ENCODE measurements around the gene PDE4B. TPM values are rescaled to one million over a fixed set of nuclear protein-coding genes. Genes with fewer than 3 reads are reported as not detected.

PDE4B gene
- polyA plus RNA-seq, 1 donor (not counting 4 experiments of a cell fraction or from before 2014, with no cell fraction given), result 0.29 TPM

DNA sequence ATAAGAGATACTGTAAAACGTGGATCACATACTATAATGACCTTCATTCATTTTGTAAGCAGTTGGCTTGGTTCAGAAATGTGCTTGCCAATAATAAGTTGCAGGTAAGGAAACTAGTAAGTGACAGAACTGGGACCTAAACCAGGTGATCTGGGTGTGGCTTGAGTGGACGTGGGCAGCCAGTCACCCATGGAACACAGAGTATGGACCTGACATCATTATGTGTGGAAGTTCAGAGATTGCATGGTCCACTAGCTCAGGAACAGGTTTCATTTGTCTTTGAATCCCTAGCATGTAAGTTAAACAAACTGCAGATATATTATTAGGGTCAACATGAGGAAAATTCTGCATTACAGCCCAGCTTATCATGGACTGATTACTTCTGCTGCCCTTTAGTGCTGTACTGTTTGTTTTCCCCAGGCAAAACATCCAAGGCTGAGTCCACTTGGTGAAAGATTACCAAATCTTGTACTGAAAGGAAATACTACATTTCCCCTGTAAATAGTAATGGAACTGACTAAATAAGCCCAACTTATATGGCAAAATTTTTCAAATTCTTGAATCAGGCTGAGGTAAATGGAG lies 414.0 kb downstream of the PDE4B start:
- DNase-seq (ENCODE audit: low read depth, low spot score) (no peak), FAIRE-seq (no peak)
- Histone ChIP-seq H3K9me3 (ENCODE audit: control insufficient read depth, low read depth, low read length) (no peaks in the 10 kb centered on the region), H3K36me3 (ENCODE audit: control insufficient read depth in 2 of 2, extremely low read depth in 1 of 2, insufficient read depth in 2 of 2, low read length in 2 of 2) (no peaks in the 10 kb centered on the region), H3K27me3 (ENCODE audit: control insufficient read depth, extremely low read depth, insufficient read depth, low read length) (no peaks in the 10 kb centered on the region), H3K4me3 (ENCODE audit: control insufficient read depth in 2 of 3, extremely low read depth in 1 of 3, insufficient read depth in 2 of 3, low read depth in 1 of 3, low read length in 3 of 3) (no peak overlapping the region), H3K4me1 (ENCODE audit: control insufficient read depth, extremely low read depth, insufficient read depth, low read length) (no peaks in the 10 kb centered on the region), H3K9ac (ENCODE audit: control insufficient read depth, extremely low read depth, insufficient read depth, low read length) (no peak overlapping the region), H3K79me2 (ENCODE audit: control insufficient read depth, insufficient read depth, low read length) (no peaks in the 10 kb centered on the region), H3K27ac (ENCODE audit: control insufficient read depth, insufficient read depth, low read length) (no peak overlapping the region), H4K20me1 (ENCODE audit: control insufficient read depth, extremely low read depth, insufficient read depth, low read length) (no peaks in the 10 kb centered on the region), H3K4me2 (ENCODE audit: control insufficient read depth, extremely low read depth, insufficient read depth, low read depth, low read length) (no peak overlapping the region), H3K9me1 (ENCODE audit: control insufficient read depth, extremely low read depth, insufficient read depth, low read length) (no peaks in the 10 kb centered on the region), H2AFZ (ENCODE audit: control insufficient read depth, low read length) (no peak overlapping the region)
- no peak for TF ChIP-seq EZH2 (IDR thresholded peaks at IDR 0.05; ENCODE audit: low read length)
- TF ChIP-seq, protein P1, sequence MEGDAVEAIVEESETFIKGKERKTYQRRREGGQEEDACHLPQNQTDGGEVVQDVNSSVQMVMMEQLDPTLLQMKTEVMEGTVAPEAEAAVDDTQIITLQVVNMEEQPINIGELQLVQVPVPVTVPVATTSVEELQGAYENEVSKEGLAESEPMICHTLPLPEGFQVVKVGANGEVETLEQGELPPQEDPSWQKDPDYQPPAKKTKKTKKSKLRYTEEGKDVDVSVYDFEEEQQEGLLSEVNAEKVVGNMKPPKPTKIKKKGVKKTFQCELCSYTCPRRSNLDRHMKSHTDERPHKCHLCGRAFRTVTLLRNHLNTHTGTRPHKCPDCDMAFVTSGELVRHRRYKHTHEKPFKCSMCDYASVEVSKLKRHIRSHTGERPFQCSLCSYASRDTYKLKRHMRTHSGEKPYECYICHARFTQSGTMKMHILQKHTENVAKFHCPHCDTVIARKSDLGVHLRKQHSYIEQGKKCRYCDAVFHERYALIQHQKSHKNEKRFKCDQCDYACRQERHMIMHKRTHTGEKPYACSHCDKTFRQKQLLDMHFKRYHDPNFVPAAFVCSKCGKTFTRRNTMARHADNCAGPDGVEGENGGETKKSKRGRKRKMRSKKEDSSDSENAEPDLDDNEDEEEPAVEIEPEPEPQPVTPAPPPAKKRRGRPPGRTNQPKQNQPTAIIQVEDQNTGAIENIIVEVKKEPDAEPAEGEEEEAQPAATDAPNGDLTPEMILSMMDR (optimal IDR thresholded peaks at IDR 0.05 in 1 of 3, IDR thresholded peaks at IDR 0.05 in 1 of 3, conservative IDR thresholded peaks at IDR 0.05 in 1 of 3; ENCODE audit: extremely low read depth in 1 of 3, insufficient read depth in 2 of 3, low read length in 3 of 3), result no peak
- dilution Hi-C loops (cut with MboI; ENCODE audit: extremely low pct_ligation_motif_present, low sequenced_read_pairs), result no loop called here

DNA sequence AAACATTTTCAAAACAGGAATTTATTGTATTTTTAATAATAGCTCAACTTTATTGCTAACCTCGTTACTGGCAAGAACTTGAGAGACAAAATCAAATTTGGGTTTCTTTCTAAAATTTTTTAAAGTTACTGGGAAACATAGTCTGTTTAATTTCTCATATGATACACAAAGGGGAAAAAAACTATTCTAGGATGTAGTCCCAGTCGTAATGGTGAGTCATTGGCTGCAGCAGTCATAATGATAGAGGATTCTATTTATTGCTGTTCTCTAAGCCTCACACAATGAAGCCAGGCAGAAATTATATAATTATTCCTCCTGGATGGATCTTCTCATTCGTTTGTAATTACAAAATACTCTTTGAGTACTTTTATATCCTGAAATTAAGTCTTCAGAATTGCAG lies 414.8 kb downstream of the PDE4B start:
- H3K79me2 ChIP-seq (ENCODE audit: control insufficient read depth, insufficient read depth, low read length), result no peaks in the 10 kb centered on the region
- no peaks in the 10 kb centered on the region for H3K9me1 ChIP-seq (ENCODE audit: control insufficient read depth, extremely low read depth, insufficient read depth, low read length)
- no peak overlapping the region for H3K4me3 ChIP-seq (ENCODE audit: control insufficient read depth in 2 of 3, extremely low read depth in 1 of 3, insufficient read depth in 2 of 3, low read depth in 1 of 3, low read length in 3 of 3)
- H2AFZ ChIP-seq (ENCODE audit: control insufficient read depth, low read length), result no peak overlapping the region
- H3K4me2 ChIP-seq (ENCODE audit: control insufficient read depth, extremely low read depth, insufficient read depth, low read depth, low read length), result no peak overlapping the region
- H3K36me3 ChIP-seq (ENCODE audit: control insufficient read depth in 2 of 2, extremely low read depth in 1 of 2, insufficient read depth in 2 of 2, low read length in 2 of 2), result no peaks in the 10 kb centered on the region
- FAIRE-seq (no peak), DNase-seq (ENCODE audit: low read depth, low spot score) (no peak)
- no peaks in the 10 kb centered on the region for H3K9me3 ChIP-seq (ENCODE audit: control insufficient read depth, low read depth, low read length)
- no peak overlapping the region for H3K9ac ChIP-seq (ENCODE audit: control insufficient read depth, extremely low read depth, insufficient read depth, low read length)
- H3K4me1 ChIP-seq (ENCODE audit: control insufficient read depth, extremely low read depth, insufficient read depth, low read length), result no peaks in the 10 kb centered on the region
- H4K20me1 ChIP-seq (ENCODE audit: control insufficient read depth, extremely low read depth, insufficient read depth, low read length), result no peaks in the 10 kb centered on the region
- H3K27me3 ChIP-seq (ENCODE audit: control insufficient read depth, extremely low read depth, insufficient read depth, low read length), result no peaks in the 10 kb centered on the region
- dilution Hi-C loops (cut with MboI; ENCODE audit: extremely low pct_ligation_motif_present, low sequenced_read_pairs), result no loop called here
- TF ChIP-seq, protein P1 (optimal IDR thresholded peaks at IDR 0.05 in 1 of 3, IDR thresholded peaks at IDR 0.05 in 1 of 3, conservative IDR thresholded peaks at IDR 0.05 in 1 of 3; ENCODE audit: extremely low read depth in 1 of 3, insufficient read depth in 2 of 3, low read length in 3 of 3), result no peak
- no peak for TF ChIP-seq EZH2 (IDR thresholded peaks at IDR 0.05; ENCODE audit: low read length)
- H3K27ac ChIP-seq (ENCODE audit: control insufficient read depth, insufficient read depth, low read length), result no peak overlapping the region

Data from keratinocyte (primary cell).